ENCODE data around the gene ANKRD33B. TPM values are rescaled to one million over a fixed set of nuclear protein-coding genes. Genes with fewer than 3 reads are reported as not detected.

The ANKRD33B gene
- polyA plus RNA-seq, 1 experiment, result 4.8 TPM

DNA sequence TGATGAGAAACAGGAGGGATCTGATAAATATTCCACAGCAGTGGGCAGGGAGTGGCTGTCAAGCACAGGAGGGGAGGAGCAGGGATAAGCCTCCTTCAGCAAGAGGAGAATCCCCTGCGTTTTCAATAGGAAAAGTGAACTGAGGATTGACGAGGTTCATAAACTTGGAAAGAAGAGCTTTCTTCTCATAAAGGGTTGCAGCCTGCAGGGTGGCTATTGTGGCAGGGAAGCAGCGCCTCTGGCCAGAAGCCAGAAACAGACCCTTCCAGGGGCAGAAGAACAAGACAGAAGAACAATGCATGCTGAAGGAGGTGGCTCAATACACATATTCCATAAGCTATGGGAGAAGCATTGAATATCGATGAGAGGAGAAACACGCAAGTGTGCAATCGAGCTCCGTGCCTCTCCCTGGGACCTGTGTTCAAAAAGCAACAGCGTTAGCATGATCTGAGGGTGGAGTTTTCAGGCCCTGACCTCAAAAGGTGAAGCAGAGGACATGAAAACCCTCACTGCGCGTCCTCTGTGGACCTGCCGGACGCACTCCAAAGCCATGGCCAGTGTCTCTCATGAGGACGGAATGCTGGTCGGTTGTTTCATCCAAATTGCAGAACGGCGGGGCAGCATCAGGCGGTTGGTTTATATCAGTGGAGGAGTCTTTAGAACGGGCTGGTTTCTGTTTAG, 67.6 kb downstream of the ANKRD33B start:
- H3K4me3 ChIP-seq (ENCODE audit: low read depth, low read length), result no peak overlapping the region
- H3K9me3 ChIP-seq (ENCODE audit: control insufficient read depth, insufficient read depth, low read length), result peaks cover 4% of the 10 kb centered on the region; the same call in 1 of the 2 replicates
- ChIA-PET POLR2A (no interaction called here), CTCF (interaction anchor here (1.2 kb wide), 1 partner anchor 179 kb away, joined by 5 read pairs; no protein-coding TSS in a partner anchor)
- DNase-seq (ENCODE audit: low read depth, low spot score), result no peak
- TF ChIP-seq, protein P1, sequence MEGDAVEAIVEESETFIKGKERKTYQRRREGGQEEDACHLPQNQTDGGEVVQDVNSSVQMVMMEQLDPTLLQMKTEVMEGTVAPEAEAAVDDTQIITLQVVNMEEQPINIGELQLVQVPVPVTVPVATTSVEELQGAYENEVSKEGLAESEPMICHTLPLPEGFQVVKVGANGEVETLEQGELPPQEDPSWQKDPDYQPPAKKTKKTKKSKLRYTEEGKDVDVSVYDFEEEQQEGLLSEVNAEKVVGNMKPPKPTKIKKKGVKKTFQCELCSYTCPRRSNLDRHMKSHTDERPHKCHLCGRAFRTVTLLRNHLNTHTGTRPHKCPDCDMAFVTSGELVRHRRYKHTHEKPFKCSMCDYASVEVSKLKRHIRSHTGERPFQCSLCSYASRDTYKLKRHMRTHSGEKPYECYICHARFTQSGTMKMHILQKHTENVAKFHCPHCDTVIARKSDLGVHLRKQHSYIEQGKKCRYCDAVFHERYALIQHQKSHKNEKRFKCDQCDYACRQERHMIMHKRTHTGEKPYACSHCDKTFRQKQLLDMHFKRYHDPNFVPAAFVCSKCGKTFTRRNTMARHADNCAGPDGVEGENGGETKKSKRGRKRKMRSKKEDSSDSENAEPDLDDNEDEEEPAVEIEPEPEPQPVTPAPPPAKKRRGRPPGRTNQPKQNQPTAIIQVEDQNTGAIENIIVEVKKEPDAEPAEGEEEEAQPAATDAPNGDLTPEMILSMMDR (IDR thresholded peaks at IDR 0.05; ENCODE audit: low read depth, low read length), result no peak
- no peaks in the 10 kb centered on the region for H3K27me3 ChIP-seq (ENCODE audit: control insufficient read depth, insufficient read depth, low read length)
- H3K27ac ChIP-seq (ENCODE audit: low read depth, low read length), result no peak overlapping the region

- ChIA-PET CTCF (interaction anchor here (0.6 to 1.2 kb wide), 2 partner anchors 180 to 224 kb away, joined by 3 to 5 read pairs; no protein-coding TSS in a partner anchor), POLR2A (no interaction called here)
- Histone ChIP-seq H3K27me3 (ENCODE audit: control insufficient read depth, insufficient read depth, low read length) (no peaks in the 10 kb centered on the region), H3K9me3 (ENCODE audit: control insufficient read depth, insufficient read depth, low read length) (peaks cover 4% of the 10 kb centered on the region; the same call in 1 of the 2 replicates), H3K4me3 (ENCODE audit: low read depth, low read length) (no peak overlapping the region), H3K27ac (ENCODE audit: low read depth, low read length) (no peak overlapping the region)
- TF ChIP-seq, protein P1 (IDR thresholded peaks at IDR 0.05; ENCODE audit: low read depth, low read length), result no peak
- DNase-seq (ENCODE audit: low read depth, low spot score), result no peak
Observed at GRCh38 chr5:10632110-10632761, 68.4 kb downstream of the ANKRD33B start.

DNA sequence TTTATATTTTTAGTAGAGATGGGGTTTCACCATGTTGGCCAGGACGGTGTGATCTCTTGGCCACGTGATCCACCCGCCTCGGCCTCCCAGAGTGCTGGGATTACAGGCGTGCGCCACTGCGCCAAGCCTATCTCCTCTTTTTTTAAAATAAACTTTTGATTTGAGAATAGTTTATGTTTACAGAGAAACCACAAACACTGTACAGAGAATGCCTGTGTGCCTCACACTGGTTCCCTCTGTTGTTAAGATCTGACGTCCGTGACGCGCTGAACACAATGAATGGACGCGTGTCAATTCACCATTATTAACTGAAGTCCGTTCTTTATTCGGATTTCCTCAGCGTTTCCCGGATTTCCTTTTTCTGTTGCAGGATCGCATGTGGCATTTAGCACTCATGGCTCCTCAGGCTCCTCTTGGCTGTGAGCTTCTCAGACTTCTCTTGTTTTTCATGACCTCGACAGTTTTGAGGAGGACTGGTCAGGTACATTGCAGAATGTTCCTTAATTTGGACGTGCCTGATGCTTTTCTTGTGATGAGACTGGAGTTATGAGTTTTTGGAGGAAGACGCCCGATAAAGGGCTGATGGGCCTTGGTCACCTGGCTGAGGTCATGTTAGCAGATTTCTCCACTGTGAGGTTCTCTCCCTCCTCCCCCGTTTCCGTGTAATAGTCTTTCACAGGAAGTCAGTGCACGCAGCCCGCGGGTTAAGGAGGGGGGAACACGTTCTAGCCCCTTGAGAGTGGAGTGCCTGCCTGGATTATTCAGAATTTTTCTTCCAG, 69.6 kb downstream of the ANKRD33B start:
- Histone ChIP-seq H3K27me3 (ENCODE audit: control insufficient read depth, insufficient read depth, low read length) (no peaks in the 10 kb centered on the region), H3K27ac (ENCODE audit: low read depth, low read length) (no peak overlapping the region), H3K9me3 (ENCODE audit: control insufficient read depth, insufficient read depth, low read length) (peaks cover 6% of the 10 kb centered on the region), H3K4me3 (ENCODE audit: low read depth, low read length) (no peak overlapping the region)
- DNase-seq (ENCODE audit: low read depth, low spot score), result no peak
- CTCF ChIA-PET, result interaction anchor here (2.4 kb wide), 1 partner anchor 181 kb away, joined by 12 read pairs; no protein-coding TSS in a partner anchor
- POLR2A ChIA-PET, result no interaction called here
- TF ChIP-seq, protein P1 (IDR thresholded peaks at IDR 0.05; ENCODE audit: low read depth, low read length), result no peak

- TF ChIP-seq, protein P1 (IDR thresholded peaks at IDR 0.05; ENCODE audit: low read depth, low read length), result no peak
- Histone ChIP-seq H3K4me3 (ENCODE audit: low read depth, low read length) (no peak overlapping the region), H3K27me3 (ENCODE audit: control insufficient read depth, insufficient read depth, low read length) (no peaks in the 10 kb centered on the region), H3K9me3 (ENCODE audit: control insufficient read depth, insufficient read depth, low read length) (peaks cover 11% of the 10 kb centered on the region), H3K27ac (ENCODE audit: low read depth, low read length) (no peak overlapping the region)
- CTCF ChIA-PET, result interaction anchor here (2.4 kb wide), 1 partner anchor 182 kb away, joined by 12 read pairs; no protein-coding TSS in a partner anchor
- no peak for DNase-seq (ENCODE audit: low read depth, low spot score)
- POLR2A ChIA-PET, result interaction anchor here (0.6 kb wide), 1 partner anchor 81 kb away, joined by 6 read pairs; no protein-coding TSS in a partner anchor
Observed at GRCh38 chr5:10634050-10634449, 70.2 kb downstream of the ANKRD33B start.

All from AG04450 (cell line).